ENCODE measurements around the gene KCNH6.
A peak's percentile ranks its signal among the peaks of the same experiment; 100 is the strongest.

Gene KCNH6

DNA sequence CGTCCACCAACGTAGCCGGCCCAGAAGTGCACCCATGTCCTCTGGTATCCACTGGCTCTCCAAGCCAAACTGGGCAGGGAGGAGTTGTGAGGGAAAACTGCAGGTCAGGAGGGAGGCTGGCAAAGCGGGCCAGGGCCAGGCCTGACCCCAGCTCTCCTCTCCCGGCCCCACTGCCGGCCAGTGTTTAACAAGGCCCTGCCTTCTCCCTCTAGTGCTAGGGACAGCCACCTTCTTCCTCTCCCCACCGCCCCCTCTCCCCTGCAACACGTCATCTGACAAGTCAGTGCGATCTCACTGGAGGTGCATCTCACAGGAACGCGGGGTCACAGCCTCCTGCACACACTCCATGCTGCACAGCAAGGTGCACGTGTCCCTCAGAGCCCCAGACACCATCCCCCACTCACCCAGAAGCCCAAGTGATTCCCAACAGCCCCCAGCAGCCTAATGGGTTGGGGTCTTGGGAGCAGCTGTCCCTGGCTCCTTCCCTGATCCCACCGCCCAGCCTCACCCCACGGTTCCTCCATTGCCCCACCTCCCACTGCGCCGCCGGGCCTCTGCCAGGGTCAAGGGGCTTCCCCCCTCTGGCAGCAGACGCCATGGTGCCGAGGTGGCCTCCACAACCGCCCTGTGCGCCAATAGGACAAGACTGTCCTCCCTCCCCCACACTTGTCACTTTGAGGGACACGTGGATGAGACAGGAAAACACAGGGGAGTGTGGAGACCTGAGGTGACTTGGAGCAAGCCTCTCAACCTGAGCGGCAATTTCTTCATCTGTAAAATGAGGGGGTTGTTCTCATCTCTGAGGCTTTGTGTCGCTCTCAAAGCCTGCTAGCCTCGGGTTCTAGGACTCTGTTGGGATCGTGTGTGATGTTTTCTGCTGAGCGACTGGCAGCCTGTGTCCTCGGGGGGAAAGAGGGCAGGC lies 47.4 kb upstream of the KCNH6 start:
- no peak overlapping the region for H3K27ac ChIP-seq (ENCODE audit: low read length)
- no peak for DNase-seq
- H3K9me3 ChIP-seq (replicated peaks; ENCODE audit: insufficient read depth, low read length): no peaks in the 10 kb centered on the region

GRCh38 chr17:63476459-63476853 lies 46.7 kb upstream of the KCNH6 start:
- H3K27me3 ChIP-seq (replicated peaks; ENCODE audit: insufficient read depth, low read length): peaks cover 78% of the 10 kb centered on the region
- H3K4me2 ChIP-seq (ENCODE audit: low read depth, low read length): peak overlapping the region; percentile 43; the same call in 1 of the 2 replicates
- H3K9ac ChIP-seq (ENCODE audit: low read length): no peak overlapping the region
- 0 out of 2 replicates have a peak, but pooled peaks cover 4% of the 10 kb centered on the region for H3K4me1 ChIP-seq (ENCODE audit: low read length)
- H3K4me3 ChIP-seq (ENCODE audit: low read length): no peak overlapping the region
- no peaks in the 10 kb centered on the region for H3K79me2 ChIP-seq (ENCODE audit: low read length)
- H4K20me1 ChIP-seq (ENCODE audit: insufficient read depth, low read length): no peaks in the 10 kb centered on the region
- no peaks in the 10 kb centered on the region for H3K9me2 ChIP-seq (replicated peaks; ENCODE audit: insufficient read depth, low read length)
- H3K36me3 ChIP-seq (replicated peaks; ENCODE audit: insufficient read depth, low read length): no peaks in the 10 kb centered on the region
- H3K9me3 ChIP-seq (replicated peaks; ENCODE audit: insufficient read depth, low read length): no peaks in the 10 kb centered on the region
- H3F3A ChIP-seq (ENCODE audit: insufficient read depth, low read length): no peaks in the 10 kb centered on the region
- DNase-seq: no peak
- TF ChIP-seq EZH2phosphoT487 (IDR thresholded peaks at IDR 0.05; ENCODE audit: low read length) (no peak), CTCF (IDR thresholded peaks at IDR 0.05; ENCODE audit: low read length) (no peak), EZH2 (optimal IDR thresholded peaks at IDR 0.05; ENCODE audit: low read depth, low read length) (no peak)
- H2AFZ ChIP-seq (ENCODE audit: low read length): no peak overlapping the region
- no peak overlapping the region for H3K27ac ChIP-seq (ENCODE audit: low read length)

More for the DNA sequence above, 47.4 kb upstream of the KCNH6 start:
- Histone ChIP-seq H3F3A (ENCODE audit: insufficient read depth, low read length) (no peaks in the 10 kb centered on the region), H3K27me3 (replicated peaks; ENCODE audit: insufficient read depth, low read length) (peaks cover 76% of the 10 kb centered on the region), H4K20me1 (ENCODE audit: insufficient read depth, low read length) (no peaks in the 10 kb centered on the region), H3K36me3 (replicated peaks; ENCODE audit: insufficient read depth, low read length) (no peaks in the 10 kb centered on the region), H3K4me3 (ENCODE audit: low read length) (no peak overlapping the region), H3K79me2 (ENCODE audit: low read length) (no peaks in the 10 kb centered on the region), H3K9me2 (replicated peaks; ENCODE audit: insufficient read depth, low read length) (no peaks in the 10 kb centered on the region), H3K4me2 (ENCODE audit: low read depth, low read length) (no peak overlapping the region), H3K9ac (ENCODE audit: low read length) (no peak overlapping the region), H2AFZ (ENCODE audit: low read length) (no peak overlapping the region), H3K4me1 (ENCODE audit: low read length) (0 out of 2 replicates have a peak, but pooled peaks cover 4% of the 10 kb centered on the region)
- TF ChIP-seq EZH2 (optimal IDR thresholded peaks at IDR 0.05; ENCODE audit: low read depth, low read length) (no peak), CTCF (IDR thresholded peaks at IDR 0.05; ENCODE audit: low read length) (no peak), EZH2phosphoT487 (IDR thresholded peaks at IDR 0.05; ENCODE audit: low read length) (no peak)

- Histone ChIP-seq H3K27ac (ENCODE audit: low read length) (no peak within 1 kb of the TSS), H3K4me1 (ENCODE audit: low read length) (0 out of 2 replicates have a peak, but pooled peaks cover 4% of the 10 kb centered on the region), H2AFZ (ENCODE audit: low read length) (no peak within 1 kb of the TSS), H3K9ac (ENCODE audit: low read length) (no peak within 1 kb of the TSS), H3K4me3 (ENCODE audit: low read length) (peak within 1 kb of the TSS; percentile 31; the same call in 1 of the 2 replicates), H3K4me2 (ENCODE audit: low read depth, low read length) (peak within 1 kb of the TSS; percentile 48; the same call in 1 of the 2 replicates), H4K20me1 (ENCODE audit: insufficient read depth, low read length) (no peaks in the 10 kb centered on the region), H3K79me2 (ENCODE audit: low read length) (no peaks in the 10 kb centered on the region), H3K36me3 (replicated peaks; ENCODE audit: insufficient read depth, low read length) (no peaks in the 10 kb centered on the region), H3K9me2 (replicated peaks; ENCODE audit: insufficient read depth, low read length) (no peaks in the 10 kb centered on the region), H3K27me3 (replicated peaks; ENCODE audit: insufficient read depth, low read length) (peaks cover 77% of the 10 kb centered on the region), H3F3A (ENCODE audit: insufficient read depth, low read length) (no peaks in the 10 kb centered on the region), H3K9me3 (replicated peaks; ENCODE audit: insufficient read depth, low read length) (no peaks in the 10 kb centered on the region)
- DNase-seq: peak; percentile 61
- TF ChIP-seq CTCF (IDR thresholded peaks at IDR 0.05; ENCODE audit: low read length) (no peak), EZH2 (optimal IDR thresholded peaks at IDR 0.05; ENCODE audit: low read depth, low read length) (no peak), EZH2phosphoT487 (IDR thresholded peaks at IDR 0.05; ENCODE audit: low read length) (no peak)
Measured at GRCh38 chr17:63476854-63477479, 46.2 kb upstream of the KCNH6 start, which contains the start of gene ACE. Gene ACE, plus strand, starts transcription at chr17:63477061. Its CDS starts 34 bp downstream, at chr17:63477095.
